GM18520 (cell line): ENCODE results near the gene SOX8.

Experiments
- ATAC-seq: cut with Tn5 transposase; IDR thresholded peaks from one replicate; pipeline ENCODE4 v1.9.1; 2021; ENCODE audit not compliant: unreplicated experiment

Gene SOX8

GRCh38 chr16:986411-986810, 4.8 kb downstream of the SOX8 start:
- ATAC-seq: no peak

GRCh38 chr16:986925-987582, 5.5 kb downstream of the SOX8 start:
- no peak for ATAC-seq

- ATAC-seq: no peak
Measured at GRCh38 chr16:987906-988305, 6.3 kb downstream of the SOX8 start.

GRCh38 chr16:988471-989353, 7.1 kb downstream of the SOX8 start:
- no peak for ATAC-seq

- ATAC-seq: no peak
Measured at GRCh38 chr16:989354-989814, 7.8 kb downstream of the SOX8 start.

GRCh38 chr16:990516-991291, 9.1 kb downstream of the SOX8 start:
- ATAC-seq: no peak

- no peak for ATAC-seq
Measured at GRCh38 chr16:991345-991744, 9.8 kb downstream of the SOX8 start.

GRCh38 chr16:991773-992172, 10.2 kb downstream of the SOX8 start:
- ATAC-seq: no peak

- no peak for ATAC-seq
Measured at GRCh38 chr16:993731-994130, 12.2 kb downstream of the SOX8 start.

- no peak for ATAC-seq
Measured at GRCh38 chr16:995087-995486, 13.5 kb downstream of the SOX8 start.

- no peak for ATAC-seq
Measured at GRCh38 chr16:995783-996182, 14.2 kb downstream of the SOX8 start.

- ATAC-seq: no peak
Measured at GRCh38 chr16:996681-997080, 15.1 kb downstream of the SOX8 start.

GRCh38 chr16:997440-998051, 16.0 kb downstream of the SOX8 start:
- ATAC-seq: no peak

- no peak for ATAC-seq
Measured at GRCh38 chr16:998211-998610, 16.6 kb downstream of the SOX8 start.

- ATAC-seq: no peak
Measured at GRCh38 chr16:998615-999014, 17.0 kb downstream of the SOX8 start.

- no peak for ATAC-seq
Measured at GRCh38 chr16:999677-1000076, 18.1 kb downstream of the SOX8 start.

- ATAC-seq: no peak
Measured at GRCh38 chr16:1000608-1001007, 19.0 kb downstream of the SOX8 start.

GRCh38 chr16:1001096-1001495, 19.5 kb downstream of the SOX8 start:
- ATAC-seq: no peak

- ATAC-seq: no peak
Measured at GRCh38 chr16:1002399-1003166, 21.0 kb downstream of the SOX8 start.
